ENCODE results near the gene GDPD3.
"Not testable (repeated sequence)": the region's sequence is repeated elsewhere in the genome, so short reads cannot be mapped to it uniquely, and the experiment has no call there.

Gene GDPD3, protein sequence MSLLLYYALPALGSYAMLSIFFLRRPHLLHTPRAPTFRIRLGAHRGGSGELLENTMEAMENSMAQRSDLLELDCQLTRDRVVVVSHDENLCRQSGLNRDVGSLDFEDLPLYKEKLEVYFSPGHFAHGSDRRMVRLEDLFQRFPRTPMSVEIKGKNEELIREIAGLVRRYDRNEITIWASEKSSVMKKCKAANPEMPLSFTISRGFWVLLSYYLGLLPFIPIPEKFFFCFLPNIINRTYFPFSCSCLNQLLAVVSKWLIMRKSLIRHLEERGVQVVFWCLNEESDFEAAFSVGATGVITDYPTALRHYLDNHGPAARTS

DNA sequence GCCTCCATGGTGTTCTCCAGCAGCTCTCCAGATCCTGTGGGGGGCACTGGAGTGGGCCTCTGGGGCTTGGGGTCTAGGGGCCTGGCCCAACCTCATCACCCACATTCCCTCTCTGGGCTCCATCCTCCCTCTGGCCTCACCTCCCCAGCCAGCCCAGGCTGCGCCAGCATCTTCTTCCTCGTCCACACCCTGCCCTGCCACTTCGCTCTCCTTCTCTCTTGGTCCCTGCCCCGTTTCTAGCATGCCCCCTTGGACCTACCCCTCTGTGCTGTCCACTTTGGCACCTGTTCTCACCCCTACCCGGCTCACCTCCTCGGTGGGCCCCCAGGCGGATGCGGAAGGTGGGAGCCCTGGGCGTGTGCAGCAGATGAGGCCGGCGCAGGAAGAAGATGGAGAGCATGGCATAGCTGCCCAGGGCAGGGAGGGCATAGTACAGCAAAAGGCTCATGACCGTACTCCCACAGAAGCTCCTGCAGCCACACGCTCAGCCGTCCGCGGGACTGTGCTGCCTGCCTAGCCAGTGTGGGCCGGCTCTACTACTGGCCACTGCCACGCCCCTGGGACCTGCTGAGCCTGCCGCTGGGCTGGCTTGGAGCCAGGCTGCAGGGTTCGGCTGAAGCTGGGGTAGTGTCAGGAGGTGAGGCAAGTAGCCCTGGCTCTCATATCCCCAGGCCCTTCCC is at the start of gene GDPD3:
Gene GDPD3, minus strand, starts transcription at position 507 of the 680 bp plus-strand sequence. Its CDS starts 59 bp downstream, at position 448.
- no peak for DNase-seq

DNA sequence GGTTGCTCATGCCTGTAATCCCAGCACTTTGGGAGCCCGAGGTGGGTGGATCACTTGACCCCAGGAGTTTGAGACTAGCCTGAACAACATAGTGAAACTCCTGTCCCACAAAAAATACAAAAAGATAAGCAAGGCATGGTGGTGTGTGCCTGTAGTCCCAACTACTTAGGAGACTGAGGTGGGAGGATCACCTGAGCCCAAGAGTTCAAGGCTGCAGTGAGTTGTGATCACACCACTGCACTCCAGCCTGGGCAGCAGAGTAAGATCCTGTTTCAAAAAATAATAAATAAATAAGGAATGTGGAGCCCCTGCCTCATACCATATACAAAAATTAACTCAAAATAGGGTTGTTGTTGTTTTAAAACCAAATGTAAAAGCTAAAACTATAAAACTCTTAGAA is 43.9 kb upstream of the GDPD3 start:
- no peak for DNase-seq

- no peak for DNase-seq
These were observed 41.9 kb upstream of the GDPD3 start for GRCh38 chr16:30155188-30155587.

DNA sequence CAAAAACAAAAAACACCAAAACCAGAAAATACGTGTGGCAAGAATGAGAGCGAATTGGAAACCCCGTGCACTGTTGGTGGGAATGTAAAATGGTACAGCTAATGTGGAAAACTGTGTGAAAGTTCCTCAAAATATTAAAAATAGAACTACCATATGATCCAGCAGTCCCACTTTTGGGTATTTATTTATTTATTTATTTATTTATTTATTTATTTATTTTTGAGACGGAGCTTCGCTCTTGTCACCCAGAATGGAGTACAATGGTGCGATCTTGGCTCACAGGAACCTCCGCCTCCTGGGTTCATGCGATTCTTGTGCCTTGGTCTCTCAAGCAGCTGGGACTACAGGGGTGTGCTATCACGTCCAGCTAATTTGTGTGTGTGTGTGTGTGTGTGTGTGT is 39.2 kb upstream of the GDPD3 start:
- DNase-seq = no peak

DNA sequence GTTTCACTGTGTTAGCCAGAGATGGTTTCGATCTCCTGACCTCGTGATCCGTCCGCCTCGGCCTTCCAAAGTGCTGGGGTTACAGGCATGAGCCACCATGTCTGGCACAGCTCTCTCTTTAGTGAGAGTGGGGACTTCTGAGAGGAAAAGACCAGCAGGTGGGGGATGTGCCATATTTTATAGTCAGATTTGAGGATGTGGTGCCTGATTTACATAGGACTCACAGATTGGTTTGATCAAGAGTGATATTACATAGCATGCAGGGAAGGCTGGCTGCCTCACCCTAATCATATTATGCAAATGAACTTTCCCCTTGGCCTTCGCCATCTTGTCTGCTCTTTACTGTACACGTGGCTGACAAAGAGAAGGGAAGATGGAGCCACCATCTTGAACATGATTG is 37.8 kb upstream of the GDPD3 start:
- no peak for DNase-seq

GRCh38 chr16:30149250-30149930 is 36.1 kb upstream of the GDPD3 start:
- no peak for DNase-seq

- DNase-seq = no peak
These were observed 34.6 kb upstream of the GDPD3 start for GRCh38 chr16:30147843-30148510.

DNA sequence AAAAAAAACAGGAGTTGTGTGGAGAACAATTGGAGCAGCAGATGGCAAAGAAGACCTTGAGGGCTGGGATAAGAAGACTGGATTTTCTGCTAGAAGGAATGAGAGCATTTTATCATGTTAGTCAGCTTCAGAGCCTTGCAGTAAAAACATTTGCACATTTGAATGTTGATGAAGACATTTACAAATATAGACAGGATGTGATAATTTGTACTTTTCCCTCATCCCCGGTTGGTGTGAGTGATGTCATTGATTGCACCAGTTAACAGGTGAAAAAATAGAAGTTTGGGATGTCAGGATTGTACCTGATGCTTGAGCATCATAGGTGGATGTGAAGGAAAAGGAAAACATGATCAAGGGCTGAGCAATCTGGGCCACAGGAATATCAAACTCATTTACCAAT is 32.3 kb upstream of the GDPD3 start:
- DNase-seq = no peak

DNA sequence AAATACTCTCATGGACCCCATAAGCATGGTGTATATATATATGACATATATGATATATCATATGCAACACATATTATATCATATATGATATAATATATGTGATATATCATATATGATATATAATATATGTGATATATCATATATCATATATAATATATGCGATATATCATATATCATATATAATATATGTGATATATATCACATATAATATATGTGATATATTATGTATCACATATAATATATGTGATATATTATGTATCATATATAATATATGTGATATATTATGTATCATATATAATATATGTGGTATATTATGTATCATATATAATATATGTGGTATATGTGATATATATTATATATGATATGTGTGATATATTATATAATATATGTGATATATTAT is 31.6 kb upstream of the GDPD3 start:
- no peak for DNase-seq

DNA sequence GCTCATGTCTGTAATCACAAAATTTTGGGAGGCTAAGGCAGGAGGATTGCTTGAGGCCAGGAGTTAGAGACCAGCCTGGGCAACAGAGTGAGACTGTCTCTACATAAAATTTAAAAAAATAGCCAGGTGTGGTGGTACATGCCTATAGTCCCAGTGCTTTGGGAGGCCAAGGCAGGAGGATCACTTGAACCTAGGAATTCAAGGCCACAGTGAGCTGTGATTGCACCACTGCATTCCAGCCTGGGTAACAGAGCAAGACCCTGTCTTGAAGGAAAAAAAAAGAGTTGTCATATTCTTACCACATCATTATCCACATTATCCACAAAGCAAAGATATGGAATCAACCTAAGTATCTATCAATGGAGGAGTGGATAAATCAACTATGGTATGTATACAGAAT is 30.7 kb upstream of the GDPD3 start:
- DNase-seq = no peak

- no peak for DNase-seq
These were observed 30.0 kb upstream of the GDPD3 start for GRCh38 chr16:30143347-30143702.

- DNase-seq = no peak
These were observed 29.5 kb upstream of the GDPD3 start for GRCh38 chr16:30142672-30143346.

DNA sequence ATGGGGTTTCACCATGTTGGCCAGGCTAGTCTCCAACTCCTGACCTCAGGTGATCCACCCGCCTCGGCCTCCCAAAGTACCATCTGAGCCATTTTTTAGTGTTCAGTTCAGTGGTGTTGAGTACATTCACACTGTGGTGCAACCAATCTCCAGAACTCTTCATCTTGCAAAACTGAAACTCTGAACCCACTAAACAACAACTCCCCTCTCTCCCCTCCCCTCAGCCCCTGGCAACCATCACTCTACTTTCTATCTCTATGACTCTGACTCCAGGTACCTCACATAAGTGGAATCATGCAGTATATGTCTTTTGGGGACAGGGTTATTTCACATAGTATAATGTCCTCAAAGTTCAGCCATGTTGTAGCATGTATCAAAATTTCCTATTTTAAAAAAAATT is 28.4 kb upstream of the GDPD3 start:
- no peak for DNase-seq

DNA sequence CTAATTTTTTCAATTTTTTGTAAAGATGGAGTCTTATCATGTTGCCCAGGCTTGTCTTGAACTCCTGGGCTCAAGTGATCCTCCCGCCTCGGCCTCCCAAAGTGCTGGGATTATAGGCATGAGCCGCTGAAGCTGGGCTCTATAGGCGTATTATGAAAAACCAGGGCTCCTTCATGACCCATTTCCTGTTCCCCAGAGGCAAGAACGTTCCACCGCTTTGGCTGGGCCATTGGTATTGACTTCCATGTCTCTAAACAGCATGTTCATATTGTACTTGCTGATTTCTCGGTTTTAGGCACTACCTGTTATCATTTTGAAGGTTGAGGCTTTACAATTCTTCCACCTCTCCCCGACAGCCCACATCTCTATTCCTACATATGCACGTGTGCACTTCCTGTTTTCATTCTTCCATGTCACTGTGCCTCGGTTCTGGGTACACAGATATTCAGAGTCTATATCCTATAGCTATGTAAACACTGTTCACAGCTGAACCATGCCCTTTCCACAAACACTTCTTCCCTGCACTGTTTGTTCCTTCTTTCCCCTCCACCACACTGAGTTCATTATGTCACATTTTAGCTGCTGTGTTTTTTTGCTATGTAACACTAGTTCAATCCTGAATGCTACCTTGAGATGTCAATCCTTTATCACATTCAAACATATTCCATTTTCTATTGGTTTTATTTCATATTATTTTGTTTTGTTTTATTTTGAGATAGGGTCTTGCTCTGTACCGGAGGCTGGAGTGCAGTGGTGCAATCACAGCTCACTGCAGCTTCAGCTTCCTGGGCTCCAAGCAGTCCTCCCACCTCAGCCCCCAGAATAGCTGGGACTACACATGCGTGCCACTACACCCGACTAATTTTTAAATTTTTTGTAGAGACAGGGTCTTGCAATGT is 26.5 kb upstream of the GDPD3 start:
- DNase-seq = no peak

GRCh38 chr16:30137897-30138296 is 24.6 kb upstream of the GDPD3 start:
- no peak for DNase-seq

- no peak for DNase-seq
These were observed 23.8 kb upstream of the GDPD3 start for GRCh38 chr16:30136971-30137605.

DNA sequence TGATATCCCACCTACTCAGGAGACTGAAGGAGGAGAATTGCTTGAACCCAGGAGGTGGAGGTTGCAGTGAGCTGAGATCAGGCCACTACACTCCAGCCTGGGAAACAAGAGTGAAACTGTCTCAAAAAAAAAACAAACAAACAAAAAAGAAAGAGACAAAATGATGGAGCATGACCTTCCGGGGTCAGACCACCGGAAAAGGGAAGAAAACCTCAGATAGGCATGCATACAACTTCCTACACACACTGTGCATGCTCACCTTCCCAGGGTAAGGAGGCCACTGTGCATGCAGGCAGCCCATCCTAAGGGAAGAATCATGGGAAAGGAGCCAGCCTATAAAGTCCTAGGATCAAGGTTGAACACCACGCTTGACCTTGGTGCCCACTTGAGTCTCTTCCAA is 19.3 kb upstream of the GDPD3 start:
- DNase-seq = no peak

- no peak for DNase-seq
These were observed 18.6 kb upstream of the GDPD3 start for GRCh38 chr16:30131869-30132475.

- DNase-seq = no peak
These were observed 14.7 kb upstream of the GDPD3 start for GRCh38 chr16:30127993-30128392.

GRCh38 chr16:30125690-30126089 is 12.4 kb upstream of the GDPD3 start:
- not testable (repeated sequence) for DNase-seq

- no peak for DNase-seq
These were observed 11.6 kb upstream of the GDPD3 start for GRCh38 chr16:30124985-30125379.

Data from stimulated activated CD4-positive, alpha-beta T cell treated with anti-CD3 and anti-CD28 coated beads, Interleukin-4, amount 100 ng/mL, for 1 hour (primary cell).